ENCODE measurements around the gene PCBP3.

GRCh38 chr21:45951676-45952075 is 308.2 kb downstream of the PCBP3 start:
- TF ChIP-seq CTCF (IDR thresholded peaks at IDR 0.05) (no peak), POLR2A (IDR thresholded peaks at IDR 0.05) (no peak)
